ENCODE data around the gene SLC22A2. TPM values are rescaled to one million over a fixed set of nuclear protein-coding genes. Genes with fewer than 3 reads are reported as not detected.

The SLC22A2 gene
- polyA plus RNA-seq, 1 donor (not counting 4 experiments of a cell fraction or from before 2014, with no cell fraction given): not detected

GRCh38 chr6:160261991-160262680, 3.5 kb upstream of the SLC22A2 start:
- H3K9me3 ChIP-seq (ENCODE audit: control insufficient read depth, low read depth, low read length): no peaks in the 10 kb centered on the region
- no peak for DNase-seq (ENCODE audit: low read depth, low spot score)
- no peak overlapping the region for H3K4me2 ChIP-seq (ENCODE audit: control insufficient read depth, extremely low read depth, insufficient read depth, low read depth, low read length)
- no peaks in the 10 kb centered on the region for H3K27me3 ChIP-seq (ENCODE audit: control insufficient read depth, extremely low read depth, insufficient read depth, low read length)
- H4K20me1 ChIP-seq (ENCODE audit: control insufficient read depth, extremely low read depth, insufficient read depth, low read length): no peaks in the 10 kb centered on the region
- no peak for TF ChIP-seq EZH2 (IDR thresholded peaks at IDR 0.05; ENCODE audit: low read length)
- TF ChIP-seq, protein P1, sequence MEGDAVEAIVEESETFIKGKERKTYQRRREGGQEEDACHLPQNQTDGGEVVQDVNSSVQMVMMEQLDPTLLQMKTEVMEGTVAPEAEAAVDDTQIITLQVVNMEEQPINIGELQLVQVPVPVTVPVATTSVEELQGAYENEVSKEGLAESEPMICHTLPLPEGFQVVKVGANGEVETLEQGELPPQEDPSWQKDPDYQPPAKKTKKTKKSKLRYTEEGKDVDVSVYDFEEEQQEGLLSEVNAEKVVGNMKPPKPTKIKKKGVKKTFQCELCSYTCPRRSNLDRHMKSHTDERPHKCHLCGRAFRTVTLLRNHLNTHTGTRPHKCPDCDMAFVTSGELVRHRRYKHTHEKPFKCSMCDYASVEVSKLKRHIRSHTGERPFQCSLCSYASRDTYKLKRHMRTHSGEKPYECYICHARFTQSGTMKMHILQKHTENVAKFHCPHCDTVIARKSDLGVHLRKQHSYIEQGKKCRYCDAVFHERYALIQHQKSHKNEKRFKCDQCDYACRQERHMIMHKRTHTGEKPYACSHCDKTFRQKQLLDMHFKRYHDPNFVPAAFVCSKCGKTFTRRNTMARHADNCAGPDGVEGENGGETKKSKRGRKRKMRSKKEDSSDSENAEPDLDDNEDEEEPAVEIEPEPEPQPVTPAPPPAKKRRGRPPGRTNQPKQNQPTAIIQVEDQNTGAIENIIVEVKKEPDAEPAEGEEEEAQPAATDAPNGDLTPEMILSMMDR (optimal IDR thresholded peaks at IDR 0.05 in 1 of 3, IDR thresholded peaks at IDR 0.05 in 1 of 3, conservative IDR thresholded peaks at IDR 0.05 in 1 of 3; ENCODE audit: extremely low read depth in 1 of 3, insufficient read depth in 2 of 3, low read length in 3 of 3): no peak
- H3K36me3 ChIP-seq (ENCODE audit: control insufficient read depth in 2 of 2, extremely low read depth in 1 of 2, insufficient read depth in 2 of 2, low read length in 2 of 2): no peaks in the 10 kb centered on the region
- no peak for FAIRE-seq
- H3K4me3 ChIP-seq (ENCODE audit: control insufficient read depth in 2 of 3, extremely low read depth in 1 of 3, insufficient read depth in 2 of 3, low read depth in 1 of 3, low read length in 3 of 3): no peak overlapping the region
- H3K4me1 ChIP-seq (ENCODE audit: control insufficient read depth, extremely low read depth, insufficient read depth, low read length): peaks cover 8% of the 10 kb centered on the region
- H3K9ac ChIP-seq (ENCODE audit: control insufficient read depth, extremely low read depth, insufficient read depth, low read length): no peak overlapping the region
- no peak overlapping the region for H2AFZ ChIP-seq (ENCODE audit: control insufficient read depth, low read length)
- no peaks in the 10 kb centered on the region for H3K79me2 ChIP-seq (ENCODE audit: control insufficient read depth, insufficient read depth, low read length)
- H3K9me1 ChIP-seq (ENCODE audit: control insufficient read depth, extremely low read depth, insufficient read depth, low read length): no peaks in the 10 kb centered on the region
- dilution Hi-C loops (cut with MboI; ENCODE audit: extremely low pct_ligation_motif_present, low sequenced_read_pairs): no loop called here
- H3K27ac ChIP-seq (ENCODE audit: control insufficient read depth, insufficient read depth, low read length): no peak overlapping the region

DNA sequence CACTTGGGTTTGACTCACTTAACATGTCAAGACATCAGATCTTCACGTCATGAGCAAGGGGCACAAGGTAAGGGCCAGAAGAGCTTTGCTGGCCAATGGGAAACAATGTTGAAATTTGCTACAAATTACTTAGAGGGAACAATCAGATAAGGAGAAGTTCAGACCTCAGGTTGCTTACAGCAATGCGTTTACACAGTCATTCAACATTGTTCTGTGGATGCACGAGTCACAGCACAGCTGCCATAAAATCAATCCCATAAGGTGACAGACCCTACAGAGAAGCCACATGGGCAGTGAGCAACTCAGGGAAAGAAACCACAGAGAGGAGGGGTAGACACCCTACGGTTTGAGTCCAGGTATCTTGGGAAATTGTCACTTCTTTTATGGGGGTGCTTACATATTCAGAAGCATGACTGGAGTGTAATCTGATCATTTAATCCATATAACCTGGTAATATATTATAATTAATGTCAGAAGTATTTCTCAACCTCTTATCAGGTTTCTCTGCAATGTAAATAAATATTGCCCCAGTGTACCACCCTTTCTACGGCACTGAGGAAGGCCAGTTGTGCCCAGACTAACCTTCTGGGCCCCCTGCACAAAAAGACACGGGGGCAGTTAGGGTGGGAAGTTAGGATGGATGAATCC, 2.3 kb upstream of the SLC22A2 start:
- Histone ChIP-seq H3K27me3 (ENCODE audit: control insufficient read depth, extremely low read depth, insufficient read depth, low read length) (no peaks in the 10 kb centered on the region), H3K4me1 (ENCODE audit: control insufficient read depth, extremely low read depth, insufficient read depth, low read length) (peaks cover 13% of the 10 kb centered on the region), H3K4me2 (ENCODE audit: control insufficient read depth, extremely low read depth, insufficient read depth, low read depth, low read length) (no peak overlapping the region), H3K36me3 (ENCODE audit: control insufficient read depth in 2 of 2, extremely low read depth in 1 of 2, insufficient read depth in 2 of 2, low read length in 2 of 2) (no peaks in the 10 kb centered on the region), H3K27ac (ENCODE audit: control insufficient read depth, insufficient read depth, low read length) (no peak overlapping the region), H3K4me3 (ENCODE audit: control insufficient read depth in 2 of 3, extremely low read depth in 1 of 3, insufficient read depth in 2 of 3, low read depth in 1 of 3, low read length in 3 of 3) (no peak overlapping the region), H4K20me1 (ENCODE audit: control insufficient read depth, extremely low read depth, insufficient read depth, low read length) (no peaks in the 10 kb centered on the region), H3K9ac (ENCODE audit: control insufficient read depth, extremely low read depth, insufficient read depth, low read length) (no peak overlapping the region), H2AFZ (ENCODE audit: control insufficient read depth, low read length) (no peak overlapping the region), H3K9me1 (ENCODE audit: control insufficient read depth, extremely low read depth, insufficient read depth, low read length) (no peaks in the 10 kb centered on the region), H3K79me2 (ENCODE audit: control insufficient read depth, insufficient read depth, low read length) (no peaks in the 10 kb centered on the region), H3K9me3 (ENCODE audit: control insufficient read depth, low read depth, low read length) (no peaks in the 10 kb centered on the region)
- DNase-seq (ENCODE audit: low read depth, low spot score) (no peak), FAIRE-seq (no peak)
- dilution Hi-C loops (cut with MboI; ENCODE audit: extremely low pct_ligation_motif_present, low sequenced_read_pairs): no loop called here
- TF ChIP-seq, protein P1 (optimal IDR thresholded peaks at IDR 0.05 in 1 of 3, IDR thresholded peaks at IDR 0.05 in 1 of 3, conservative IDR thresholded peaks at IDR 0.05 in 1 of 3; ENCODE audit: extremely low read depth in 1 of 3, insufficient read depth in 2 of 3, low read length in 3 of 3): no peak
- no peak for TF ChIP-seq EZH2 (IDR thresholded peaks at IDR 0.05; ENCODE audit: low read length)

Measured in keratinocyte (primary cell).